Activated naive CD8-positive, alpha-beta T cell treated with anti-CD3 and anti-CD28 coated beads for 36 hours (primary cell): Measurements from ENCODE around the gene LYVE1. TPM values are rescaled to one million over a fixed set of nuclear protein-coding genes. Genes with fewer than 3 reads are reported as not detected.

Source experiments
- DNase-seq: peaks from one replicate; pipeline ENCODE4 v3.0.0; 2021
- H3K27ac Mint-ChIP-seq: one replicate; pipeline ENCODE4 v1.8.0; 2022; ENCODE audit warnings: mild to moderate bottlenecking, moderate library complexity, mixed read lengths
- H3K27me3 Mint-ChIP-seq: one replicate; pipeline ENCODE4 v1.8.0; 2022; ENCODE audit warnings: mild to moderate bottlenecking, mixed read lengths
- H3K36me3 Mint-ChIP-seq: one replicate; pipeline ENCODE4 v1.8.0; 2021; ENCODE audit warnings: mild to moderate bottlenecking, mixed read lengths
- H3K4me1 Mint-ChIP-seq: one replicate; pipeline ENCODE4 v1.8.0; 2021; ENCODE audit warnings: mixed read lengths
- H3K4me3 Mint-ChIP-seq: one replicate; pipeline ENCODE4 v1.8.0; 2022; ENCODE audit warnings: mild to moderate bottlenecking, moderate library complexity, mixed read lengths
- H3K9me3 Mint-ChIP-seq: one replicate; pipeline ENCODE4 v1.8.0; 2022; ENCODE audit warnings: mixed read lengths
- total RNA-seq, 2 experiments: library from RNA; stranded (reverse); gene quantifications; one replicate each; pipeline ENCODE4 v1.2.3, GENCODE V29; 2021

The LYVE1 gene
- total RNA-seq, 2 experiments from 2014 or later, result not detected

DNA sequence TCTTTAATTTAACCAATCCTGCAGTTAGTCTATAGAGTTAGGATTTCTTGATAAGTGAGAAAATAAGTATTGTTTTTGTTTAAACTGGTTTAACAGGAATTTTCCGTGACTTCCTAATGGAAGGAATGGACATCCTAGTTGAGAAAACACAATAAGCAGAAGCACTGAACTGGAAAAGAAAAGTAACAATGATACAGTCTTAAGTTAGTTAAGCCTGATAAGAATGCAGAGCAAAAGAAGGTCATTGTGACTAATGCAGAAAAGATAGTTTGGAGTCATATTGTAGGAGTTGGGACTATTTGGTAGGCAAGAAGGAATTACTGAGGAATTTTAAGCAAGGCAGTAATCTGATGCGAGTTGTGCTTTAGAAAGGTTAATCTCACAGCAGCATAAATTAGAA lies 39.2 kb downstream of the LYVE1 start:
- peaks cover 25% of the 10 kb centered on the region for H3K36me3 Mint-ChIP-seq
- H3K4me3 Mint-ChIP-seq, result no peak overlapping the region
- H3K9me3 Mint-ChIP-seq, result no peaks in the 10 kb centered on the region
- no peak for DNase-seq
- peaks cover 22% of the 10 kb centered on the region for H3K4me1 Mint-ChIP-seq
- no peak overlapping the region for H3K27ac Mint-ChIP-seq
- H3K27me3 Mint-ChIP-seq, result no peaks in the 10 kb centered on the region

DNA sequence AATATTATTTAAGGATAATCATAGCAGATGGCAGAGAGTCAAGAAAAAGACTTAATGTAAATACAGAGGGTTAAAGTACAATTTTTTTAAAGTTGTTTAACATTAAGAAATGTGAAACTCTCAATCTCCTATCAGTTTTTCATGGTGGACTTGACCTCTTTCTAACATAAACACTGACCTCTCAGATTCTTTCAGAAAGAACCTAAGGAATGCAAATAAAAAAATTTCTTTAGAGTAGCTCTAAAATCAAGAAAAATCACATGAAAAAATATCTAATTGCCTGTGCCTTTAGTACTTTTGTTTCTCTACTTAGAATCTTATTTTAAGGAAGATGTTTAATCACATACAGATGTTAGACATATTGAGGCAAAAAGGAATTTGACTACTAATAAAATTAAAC lies 40.3 kb downstream of the LYVE1 start:
- Mint-ChIP-seq H3K4me3 (no peak overlapping the region), H3K27me3 (no peaks in the 10 kb centered on the region), H3K27ac (no peak overlapping the region), H3K9me3 (no peaks in the 10 kb centered on the region), H3K4me1 (peaks cover 19% of the 10 kb centered on the region), H3K36me3 (peaks cover 19% of the 10 kb centered on the region)
- no peak for DNase-seq

DNA sequence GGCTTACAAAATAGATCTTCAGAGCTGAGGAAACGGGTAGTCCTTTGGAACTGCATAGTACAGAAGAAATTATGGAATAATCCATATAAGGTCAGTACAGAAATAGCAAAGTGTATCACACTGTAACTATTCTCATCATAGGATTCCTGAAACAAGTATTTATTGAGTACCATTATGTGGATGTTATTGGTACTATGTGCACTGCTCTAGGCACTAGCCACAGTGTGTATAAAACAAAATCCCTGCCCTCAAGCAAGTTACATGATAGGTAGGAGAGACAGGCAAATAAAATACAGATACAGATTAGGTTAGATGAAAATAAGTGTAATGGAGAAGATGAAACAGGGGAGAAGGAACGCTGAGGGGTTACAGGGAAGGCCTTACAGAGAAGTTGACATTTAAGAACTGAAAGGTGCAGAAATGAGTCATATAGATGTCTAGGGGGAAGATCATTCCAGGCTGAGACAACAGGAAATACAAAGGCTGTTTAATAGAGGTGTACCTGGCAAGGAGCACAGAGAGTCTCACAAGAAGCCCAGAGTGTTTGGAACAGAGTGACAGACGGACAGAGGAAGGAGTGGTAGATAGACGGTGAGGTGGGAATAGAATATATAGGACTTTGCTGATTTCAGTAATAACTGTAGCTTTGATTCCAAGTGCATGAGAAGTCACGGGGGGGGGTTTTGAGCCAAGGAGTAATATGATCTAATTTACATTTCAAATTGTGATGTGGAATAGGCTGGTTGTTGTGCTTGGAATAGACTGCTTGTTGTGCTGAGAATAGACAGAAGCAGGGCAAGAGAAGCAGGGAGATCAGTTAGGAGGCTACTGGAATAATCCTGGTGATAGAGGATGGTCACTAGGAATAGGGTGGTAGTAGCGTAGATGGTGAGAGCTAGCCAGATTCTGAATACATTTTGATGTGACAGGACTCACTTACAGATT lies 41.2 kb downstream of the LYVE1 start:
- Mint-ChIP-seq H3K27ac (peak overlapping the region; percentile 52), H3K27me3 (no peaks in the 10 kb centered on the region), H3K9me3 (no peaks in the 10 kb centered on the region), H3K36me3 (peaks cover 20% of the 10 kb centered on the region), H3K4me3 (peak overlapping the region; percentile 43), H3K4me1 (peaks cover 19% of the 10 kb centered on the region)
- no peak for DNase-seq

DNA sequence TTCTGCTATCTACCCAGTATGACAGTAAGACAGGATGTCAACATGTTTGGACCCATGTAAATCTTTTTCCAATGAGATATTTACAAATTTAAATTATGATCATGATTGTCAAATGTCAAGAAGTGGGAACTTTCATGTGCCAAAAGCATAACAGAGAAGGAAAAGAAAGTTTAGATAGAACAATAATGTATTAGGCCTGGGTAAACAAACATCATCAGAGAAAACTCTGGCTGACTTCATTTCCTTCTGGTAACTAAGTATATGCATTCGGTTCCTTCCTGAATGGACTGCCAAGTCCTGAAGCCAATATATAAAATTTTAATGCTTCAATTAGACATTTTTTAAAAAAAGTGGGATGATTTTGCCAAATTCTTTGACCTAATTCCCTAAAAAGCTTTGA lies 44.0 kb downstream of the LYVE1 start:
- no peak for DNase-seq
- Mint-ChIP-seq H3K4me1 (peaks cover 19% of the 10 kb centered on the region), H3K4me3 (no peak overlapping the region), H3K36me3 (peaks cover 23% of the 10 kb centered on the region), H3K9me3 (no peaks in the 10 kb centered on the region), H3K27ac (no peak overlapping the region), H3K27me3 (no peaks in the 10 kb centered on the region)

DNA sequence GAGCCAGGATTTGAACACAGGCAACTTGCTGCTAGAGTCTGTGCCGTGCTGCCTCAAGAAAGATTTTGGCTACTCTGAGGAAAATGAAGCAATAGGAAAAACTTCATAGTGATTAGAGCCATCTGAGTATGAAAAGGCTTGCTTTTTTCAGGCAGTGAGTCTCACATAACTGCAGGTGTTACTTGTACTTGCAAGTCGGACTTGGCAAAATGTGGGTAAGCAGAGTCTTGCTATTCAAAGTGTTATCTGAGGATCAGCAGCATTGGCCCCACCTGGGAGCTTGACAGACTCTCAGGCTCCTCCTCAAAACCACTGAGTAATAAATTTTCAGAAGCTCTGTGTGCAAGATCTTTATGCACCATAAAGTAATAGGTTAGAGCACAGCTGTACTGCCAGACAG lies 45.5 kb downstream of the LYVE1 start:
- no peaks in the 10 kb centered on the region for H3K9me3 Mint-ChIP-seq
- peaks cover 19% of the 10 kb centered on the region for H3K4me1 Mint-ChIP-seq
- DNase-seq, result no peak
- H3K27ac Mint-ChIP-seq, result no peak overlapping the region
- H3K27me3 Mint-ChIP-seq, result no peaks in the 10 kb centered on the region
- peaks cover 19% of the 10 kb centered on the region for H3K36me3 Mint-ChIP-seq
- H3K4me3 Mint-ChIP-seq, result no peak overlapping the region

DNA sequence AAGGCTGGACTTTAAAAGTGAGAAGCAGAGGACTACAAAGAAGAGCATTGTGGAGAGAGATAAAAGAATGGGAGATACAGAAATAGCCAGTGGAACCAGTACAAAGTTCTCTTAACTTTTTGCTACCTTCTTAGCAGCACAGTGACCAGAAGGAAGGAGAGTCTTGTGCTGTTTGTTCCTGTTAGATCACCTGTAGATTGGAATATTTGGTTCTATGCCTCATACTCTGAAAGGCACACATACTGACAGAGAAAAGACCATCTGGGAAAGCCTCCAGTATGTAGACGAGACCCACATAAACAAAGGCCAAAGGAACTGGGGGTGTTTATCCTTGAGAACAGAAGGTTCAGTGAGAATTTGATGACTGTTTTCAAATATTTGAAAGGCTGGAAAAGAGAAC lies 46.2 kb downstream of the LYVE1 start:
- Mint-ChIP-seq H3K36me3 (peaks cover 15% of the 10 kb centered on the region), H3K4me3 (no peak overlapping the region), H3K4me1 (peaks cover 14% of the 10 kb centered on the region), H3K27me3 (no peaks in the 10 kb centered on the region), H3K27ac (no peak overlapping the region), H3K9me3 (no peaks in the 10 kb centered on the region)
- DNase-seq, result no peak

DNA sequence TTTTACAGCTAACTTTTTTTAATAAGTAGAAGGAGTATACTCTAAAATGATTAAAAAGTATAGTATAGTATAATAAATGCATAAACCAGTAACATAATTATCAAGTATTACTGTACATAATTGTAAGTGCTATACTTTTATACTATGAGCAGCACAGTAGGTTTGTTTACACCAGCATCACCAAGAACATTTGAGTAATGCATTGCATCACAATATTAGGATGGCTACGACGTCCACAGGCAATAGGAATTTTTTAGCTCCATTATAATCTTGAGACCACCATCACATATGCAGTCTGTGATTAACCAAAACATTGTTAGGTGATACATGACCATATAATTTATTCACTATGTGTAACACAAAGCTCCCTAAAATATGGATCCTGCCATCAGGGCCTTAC lies 47.9 kb downstream of the LYVE1 start:
- Mint-ChIP-seq H3K27ac (no peak overlapping the region), H3K4me1 (no peaks in the 10 kb centered on the region), H3K4me3 (no peak overlapping the region), H3K36me3 (peaks cover 9% of the 10 kb centered on the region), H3K9me3 (no peaks in the 10 kb centered on the region), H3K27me3 (no peaks in the 10 kb centered on the region)
- DNase-seq, result no peak

DNA sequence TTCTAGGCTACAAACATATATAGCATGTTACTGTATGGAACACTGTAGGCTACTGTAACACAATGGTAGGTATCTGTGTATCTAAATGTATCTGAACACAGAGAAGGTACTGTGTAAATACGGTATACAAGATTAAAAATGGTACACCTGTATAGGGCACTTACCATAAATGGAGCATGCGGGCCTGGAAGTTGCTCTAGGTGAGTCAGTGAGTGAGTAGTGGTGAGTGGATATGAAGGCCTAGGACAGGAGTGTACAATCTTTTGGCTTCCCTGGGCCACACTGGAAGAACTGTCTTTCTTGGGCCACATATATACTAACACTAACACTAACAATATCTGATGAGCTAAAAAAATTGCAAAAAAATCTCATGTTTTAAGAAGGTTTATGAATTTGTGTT lies 48.8 kb downstream of the LYVE1 start:
- H3K27me3 Mint-ChIP-seq, result no peaks in the 10 kb centered on the region
- DNase-seq, result no peak
- peaks cover 10% of the 10 kb centered on the region for H3K36me3 Mint-ChIP-seq
- no peaks in the 10 kb centered on the region for H3K4me1 Mint-ChIP-seq
- H3K27ac Mint-ChIP-seq, result no peak overlapping the region
- H3K9me3 Mint-ChIP-seq, result no peaks in the 10 kb centered on the region
- no peak overlapping the region for H3K4me3 Mint-ChIP-seq

DNA sequence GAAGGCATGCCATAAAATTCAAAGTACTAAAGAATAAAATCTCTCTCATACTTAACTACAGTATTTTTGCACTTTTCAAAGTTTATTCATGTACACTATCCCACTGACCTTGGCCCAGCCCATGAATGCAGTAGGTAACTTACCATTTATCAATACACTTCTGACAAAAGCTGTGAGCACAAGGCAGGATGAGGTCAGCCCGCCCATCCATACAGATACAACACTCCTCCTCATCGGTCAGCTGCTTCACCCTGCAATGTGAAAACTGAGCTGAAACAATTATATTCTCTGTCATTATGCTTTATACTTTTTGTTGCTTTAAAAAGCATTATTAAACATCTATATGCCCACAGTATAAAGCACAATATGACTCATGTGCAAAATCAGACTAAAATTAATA lies 49.6 kb downstream of the LYVE1 start:
- H3K4me1 Mint-ChIP-seq, result peaks cover 3% of the 10 kb centered on the region

DNA sequence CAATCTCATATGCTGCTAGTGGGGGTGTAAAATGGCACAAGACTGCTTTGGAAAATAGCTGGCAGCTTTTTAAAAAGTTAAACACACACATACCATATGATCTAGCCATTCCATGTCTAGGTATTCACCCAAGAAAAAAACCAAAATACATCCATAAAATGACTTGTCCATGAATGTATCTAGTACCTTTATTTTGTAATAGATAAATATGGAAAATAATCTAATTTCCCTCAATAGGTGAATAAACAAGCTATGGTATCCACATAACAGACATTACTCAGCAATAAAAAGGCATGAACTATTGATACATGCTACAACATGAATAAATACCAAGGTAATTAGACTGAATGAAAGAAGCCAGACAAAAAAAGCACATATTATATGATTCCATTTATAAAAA lies 50.3 kb downstream of the LYVE1 start:
- Mint-ChIP-seq H3K27me3 (no peaks in the 10 kb centered on the region), H3K4me3 (no peak overlapping the region), H3K9me3 (no peaks in the 10 kb centered on the region), H3K4me1 (peaks cover 4% of the 10 kb centered on the region), H3K36me3 (peaks cover 10% of the 10 kb centered on the region), H3K27ac (no peak overlapping the region)
- no peak for DNase-seq

More for the DNA sequence above, 49.6 kb downstream of the LYVE1 start:
- no peaks in the 10 kb centered on the region for H3K27me3 Mint-ChIP-seq
- H3K27ac Mint-ChIP-seq, result no peak overlapping the region
- H3K9me3 Mint-ChIP-seq, result no peaks in the 10 kb centered on the region
- H3K36me3 Mint-ChIP-seq, result peaks cover 10% of the 10 kb centered on the region
- no peak overlapping the region for H3K4me3 Mint-ChIP-seq
- no peak for DNase-seq

DNA sequence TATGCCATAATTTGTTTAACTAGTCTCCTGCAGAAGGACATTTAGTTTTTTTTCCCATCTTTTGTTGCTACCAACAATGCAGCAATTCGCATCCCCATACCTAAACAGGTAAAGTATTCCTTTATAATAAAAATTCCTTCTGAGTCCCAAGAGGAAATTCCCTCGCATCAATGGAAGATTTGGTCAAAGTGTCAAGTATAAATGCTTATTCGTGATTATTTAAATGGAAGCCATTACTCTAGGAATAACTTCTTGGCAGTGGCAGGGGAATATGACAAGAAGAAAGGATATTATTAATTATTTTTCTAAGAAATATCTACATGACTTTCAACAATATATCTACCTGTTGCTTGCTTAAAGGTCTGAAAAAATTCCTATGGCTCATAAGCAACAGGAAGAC lies 53.0 kb downstream of the LYVE1 start:
- Mint-ChIP-seq H3K27ac (no peak overlapping the region), H3K9me3 (no peaks in the 10 kb centered on the region), H3K4me1 (peaks cover 9% of the 10 kb centered on the region), H3K4me3 (no peak overlapping the region), H3K27me3 (no peaks in the 10 kb centered on the region), H3K36me3 (peaks cover 3% of the 10 kb centered on the region)
- no peak for DNase-seq

DNA sequence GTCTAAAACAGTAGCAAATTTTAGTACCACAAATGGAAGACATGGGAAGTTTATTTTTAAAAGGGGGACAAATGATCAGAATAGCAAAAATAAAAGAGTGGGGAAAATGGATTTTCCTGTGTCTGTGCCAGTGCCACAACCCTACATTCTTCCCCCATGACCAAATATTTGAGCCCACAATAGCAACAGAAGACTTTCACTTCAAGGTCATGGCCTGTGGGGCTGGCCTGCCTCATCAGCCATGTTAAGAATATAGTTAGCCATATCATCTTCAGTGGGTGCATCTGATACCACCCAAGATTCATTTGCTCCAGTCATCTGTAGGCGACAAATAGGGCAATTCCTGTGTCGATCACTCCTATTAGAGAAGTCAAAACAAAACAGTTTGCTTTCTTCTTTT lies 53.8 kb downstream of the LYVE1 start:
- peaks cover 9% of the 10 kb centered on the region for H3K4me1 Mint-ChIP-seq
- no peaks in the 10 kb centered on the region for H3K9me3 Mint-ChIP-seq
- no peak for DNase-seq
- H3K36me3 Mint-ChIP-seq, result peaks cover 3% of the 10 kb centered on the region
- H3K27ac Mint-ChIP-seq, result no peak overlapping the region
- no peaks in the 10 kb centered on the region for H3K27me3 Mint-ChIP-seq
- no peak overlapping the region for H3K4me3 Mint-ChIP-seq

DNA sequence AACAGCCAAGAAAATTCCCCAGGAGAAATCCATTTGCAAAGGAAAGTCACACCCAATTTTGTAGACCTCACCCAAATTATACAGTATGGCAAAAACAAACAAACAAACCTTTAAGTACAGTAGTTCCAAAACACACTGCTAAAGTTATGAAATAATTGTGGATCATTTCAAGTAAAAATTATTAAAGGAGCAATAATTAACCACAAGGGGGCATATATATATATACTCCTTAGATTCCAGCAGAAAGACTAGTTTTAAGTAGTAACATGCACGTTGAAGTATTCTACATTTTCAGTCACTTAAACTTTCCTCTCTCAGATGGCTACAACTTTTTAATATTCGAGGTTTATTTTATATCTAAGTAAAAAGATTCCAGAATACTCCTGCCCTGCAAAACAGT lies 54.3 kb downstream of the LYVE1 start:
- Mint-ChIP-seq H3K27me3 (no peaks in the 10 kb centered on the region), H3K9me3 (no peaks in the 10 kb centered on the region), H3K4me1 (peaks cover 9% of the 10 kb centered on the region), H3K4me3 (no peak overlapping the region), H3K27ac (peak overlapping the region; percentile 25), H3K36me3 (peaks cover 3% of the 10 kb centered on the region)
- DNase-seq, result no peak

DNA sequence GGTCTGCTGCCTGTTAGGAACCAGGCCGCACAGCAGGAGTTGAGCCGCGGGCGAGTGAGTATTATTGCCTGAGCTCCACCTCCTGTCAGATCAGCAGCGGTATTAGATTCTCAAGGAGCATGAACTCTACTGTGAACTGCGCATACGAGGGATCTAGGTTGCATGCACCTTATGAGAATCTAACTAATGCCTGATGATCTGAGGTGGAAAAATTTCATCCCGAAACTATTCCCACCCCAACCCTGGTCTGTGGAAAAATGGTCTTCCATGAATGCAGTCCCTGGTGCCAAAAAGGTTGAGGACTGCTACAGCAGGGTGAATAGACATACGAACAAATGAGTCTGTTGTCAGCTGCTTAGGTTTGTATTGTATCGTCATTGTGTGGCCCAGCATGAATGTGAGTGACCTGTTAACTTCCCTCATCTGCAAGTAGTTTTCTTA lies 57.3 kb downstream of the LYVE1 start:
- DNase-seq, result no peak
- Mint-ChIP-seq H3K36me3 (peaks cover 3% of the 10 kb centered on the region), H3K9me3 (no peaks in the 10 kb centered on the region), H3K27me3 (no peaks in the 10 kb centered on the region), H3K27ac (no peak overlapping the region), H3K4me3 (no peak overlapping the region), H3K4me1 (peaks cover 9% of the 10 kb centered on the region)
